IMR-90 (cell line): ENCODE results near the gene OAF.

Source experiments
- CEBPB ChIP-seq: IDR thresholded peaks from 2 replicates; pipeline ENCODE4 v1.6.1; 2012; ENCODE audit warnings: low read depth, low read length, improper control_type of control experiment
- MXI1 ChIP-seq: IDR thresholded peaks from 2 replicates; pipeline ENCODE4 v1.6.1; 2012; ENCODE audit warnings: low read depth, mild to moderate bottlenecking, low read length, moderate library complexity, borderline replicate concordance
- POLR2A ChIP-seq: IDR thresholded peaks from 2 replicates; pipeline ENCODE4 v1.6.1; 2012; ENCODE audit warnings: mild to moderate bottlenecking, low read depth, low read length
- RAD21 ChIP-seq: IDR thresholded peaks from 2 replicates; pipeline ENCODE4 v1.6.1; 2012; ENCODE audit warnings: low read length, improper control_type of control experiment
- RFX5 ChIP-seq: IDR thresholded peaks from 2 replicates; pipeline ENCODE4 v1.8.0; 2012; ENCODE audit warnings: low read depth, mild to moderate bottlenecking, low read length, moderate library complexity
- TF ChIP-seq, protein P1 (sequence below): conservative IDR thresholded peaks from 2 replicates; pipeline ENCODE4 v1.5.1; 2012; ENCODE audit warnings: mild to moderate bottlenecking, low read depth, low read length, improper control_type of control experiment

- TF ChIP-seq, protein P1, sequence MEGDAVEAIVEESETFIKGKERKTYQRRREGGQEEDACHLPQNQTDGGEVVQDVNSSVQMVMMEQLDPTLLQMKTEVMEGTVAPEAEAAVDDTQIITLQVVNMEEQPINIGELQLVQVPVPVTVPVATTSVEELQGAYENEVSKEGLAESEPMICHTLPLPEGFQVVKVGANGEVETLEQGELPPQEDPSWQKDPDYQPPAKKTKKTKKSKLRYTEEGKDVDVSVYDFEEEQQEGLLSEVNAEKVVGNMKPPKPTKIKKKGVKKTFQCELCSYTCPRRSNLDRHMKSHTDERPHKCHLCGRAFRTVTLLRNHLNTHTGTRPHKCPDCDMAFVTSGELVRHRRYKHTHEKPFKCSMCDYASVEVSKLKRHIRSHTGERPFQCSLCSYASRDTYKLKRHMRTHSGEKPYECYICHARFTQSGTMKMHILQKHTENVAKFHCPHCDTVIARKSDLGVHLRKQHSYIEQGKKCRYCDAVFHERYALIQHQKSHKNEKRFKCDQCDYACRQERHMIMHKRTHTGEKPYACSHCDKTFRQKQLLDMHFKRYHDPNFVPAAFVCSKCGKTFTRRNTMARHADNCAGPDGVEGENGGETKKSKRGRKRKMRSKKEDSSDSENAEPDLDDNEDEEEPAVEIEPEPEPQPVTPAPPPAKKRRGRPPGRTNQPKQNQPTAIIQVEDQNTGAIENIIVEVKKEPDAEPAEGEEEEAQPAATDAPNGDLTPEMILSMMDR, result no peak
- TF ChIP-seq CEBPB (no peak), MXI1 (no peak), POLR2A (no peak), RAD21 (no peak), RFX5 (no peak)
Measured at GRCh38 chr11:120173019-120173705, 37.7 kb upstream of the OAF start.
